Activated naive CD4-positive, alpha-beta T cell treated with anti-CD3 and anti-CD28 coated beads, Interleukin-2, amount 10 ng/mL, durations not matched to agents 7 days and 5 days (primary cell): ENCODE measurements around the gene CALML3.

Experiments
- CTCF ChIA-PET: fragments of 350-600 bp; sonication (Branson Sonifier 250); formaldehyde crosslinking; loops from one replicate; lab custom pipeline; 2021; ENCODE audit warnings: antibody characterized with exemption; lab: Charles Lee
- DNase-seq: peaks from one replicate; pipeline ENCODE4 v3.0.0-alpha.2; 2020
- H3K27ac Mint-ChIP-seq: one replicate; pipeline ENCODE4 v1.8.0; 2021; ENCODE audit warnings: mild to moderate bottlenecking, moderate library complexity, mixed read lengths
- H3K27me3 Mint-ChIP-seq: one replicate; pipeline ENCODE4 v1.8.0; 2021; ENCODE audit warnings: mild to moderate bottlenecking, mixed read lengths
- H3K36me3 Mint-ChIP-seq: one replicate; pipeline ENCODE4 v1.8.0; 2021; ENCODE audit warnings: mixed read lengths
- H3K4me1 Mint-ChIP-seq: one replicate; pipeline ENCODE4 v1.8.0; 2021; ENCODE audit warnings: mixed read lengths
- H3K4me3 Mint-ChIP-seq: one replicate; pipeline ENCODE4 v1.8.0; 2021; ENCODE audit warnings: mild to moderate bottlenecking, moderate library complexity, mixed read lengths
- H3K9me3 Mint-ChIP-seq: one replicate; pipeline ENCODE4 v1.8.0; 2021; ENCODE audit warnings: mixed read lengths

The CALML3 gene

GRCh38 chr10:5485948-5486852, 38.6 kb upstream of the CALML3 start:
- CTCF ChIA-PET = no interaction called here
- no peak overlapping the region for H3K4me3 Mint-ChIP-seq
- no peaks in the 10 kb centered on the region for H3K36me3 Mint-ChIP-seq
- no peaks in the 10 kb centered on the region for H3K9me3 Mint-ChIP-seq
- DNase-seq = no peak
- peaks cover 33% of the 10 kb centered on the region for H3K27me3 Mint-ChIP-seq
- no peak overlapping the region for H3K27ac Mint-ChIP-seq
- H3K4me1 Mint-ChIP-seq = no peaks in the 10 kb centered on the region

- H3K4me3 Mint-ChIP-seq = no peak overlapping the region
- no peaks in the 10 kb centered on the region for H3K4me1 Mint-ChIP-seq
- H3K27ac Mint-ChIP-seq = no peak overlapping the region
- H3K36me3 Mint-ChIP-seq = no peaks in the 10 kb centered on the region
- DNase-seq = no peak
- H3K27me3 Mint-ChIP-seq = peaks cover 35% of the 10 kb centered on the region
- no peaks in the 10 kb centered on the region for H3K9me3 Mint-ChIP-seq
- CTCF ChIA-PET = no interaction called here
These were observed 37.9 kb upstream of the CALML3 start for GRCh38 chr10:5486853-5487235.

DNA sequence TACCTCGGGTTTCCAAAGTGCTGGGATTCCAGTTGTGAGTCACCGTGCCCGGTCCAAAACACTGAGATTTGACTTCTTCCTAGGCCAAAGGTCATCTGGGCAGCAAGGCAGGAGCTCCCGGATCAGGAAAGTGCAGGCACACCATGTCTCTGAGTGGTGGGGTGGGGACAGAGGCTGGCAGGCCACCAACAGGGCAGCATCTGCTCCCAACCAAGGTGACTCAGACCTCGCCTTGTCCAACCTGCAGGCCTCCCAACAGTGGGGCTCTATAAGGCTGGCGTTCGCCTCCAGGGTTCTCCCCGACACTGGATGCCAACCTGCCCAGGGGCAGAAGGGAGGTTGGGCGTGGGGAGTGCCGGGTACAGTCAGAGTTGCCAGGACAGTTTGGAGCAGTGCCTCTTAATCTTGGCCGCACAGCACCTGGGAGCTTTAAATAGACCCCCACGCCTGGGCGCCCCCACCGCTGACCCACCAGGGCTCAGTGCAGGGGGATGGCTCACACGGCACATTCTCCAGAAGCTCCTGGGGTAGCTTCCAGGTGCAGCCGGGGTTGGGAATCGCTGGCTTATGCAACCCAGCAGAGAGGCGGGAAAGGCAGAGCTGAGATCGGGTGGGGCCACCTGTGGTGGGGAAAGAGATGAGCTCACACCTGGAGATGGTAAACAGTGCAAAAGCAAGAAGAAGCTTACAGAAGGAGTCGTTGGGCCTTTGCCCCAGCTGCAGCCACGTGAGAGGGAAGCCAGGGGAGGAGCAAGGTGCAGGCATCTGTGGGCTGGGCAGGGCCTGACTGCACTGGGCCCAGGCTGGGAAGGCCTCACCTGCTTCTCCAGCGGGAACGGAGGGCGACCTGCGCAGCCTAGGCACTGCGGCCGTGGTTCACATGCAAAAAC, 36.2 kb upstream of the CALML3 start:
- H3K4me3 Mint-ChIP-seq = no peak overlapping the region
- peaks cover 7% of the 10 kb centered on the region for H3K9me3 Mint-ChIP-seq
- H3K27ac Mint-ChIP-seq = no peak overlapping the region
- H3K36me3 Mint-ChIP-seq = no peaks in the 10 kb centered on the region
- no peaks in the 10 kb centered on the region for H3K4me1 Mint-ChIP-seq
- no peak for DNase-seq
- peaks cover 32% of the 10 kb centered on the region for H3K27me3 Mint-ChIP-seq
- CTCF ChIA-PET = interaction anchor here (0.5 kb wide), 1 partner anchor 1324 kb away, joined by 3 read pairs; no protein-coding TSS in a partner anchor

- peaks cover 7% of the 10 kb centered on the region for H3K9me3 Mint-ChIP-seq
- peaks cover 30% of the 10 kb centered on the region for H3K27me3 Mint-ChIP-seq
- H3K27ac Mint-ChIP-seq = no peak overlapping the region
- H3K4me1 Mint-ChIP-seq = no peaks in the 10 kb centered on the region
- CTCF ChIA-PET = no interaction called here
- H3K36me3 Mint-ChIP-seq = no peaks in the 10 kb centered on the region
- H3K4me3 Mint-ChIP-seq = no peak overlapping the region
- no peak for DNase-seq
These were observed 34.7 kb upstream of the CALML3 start for GRCh38 chr10:5490032-5490431.

DNA sequence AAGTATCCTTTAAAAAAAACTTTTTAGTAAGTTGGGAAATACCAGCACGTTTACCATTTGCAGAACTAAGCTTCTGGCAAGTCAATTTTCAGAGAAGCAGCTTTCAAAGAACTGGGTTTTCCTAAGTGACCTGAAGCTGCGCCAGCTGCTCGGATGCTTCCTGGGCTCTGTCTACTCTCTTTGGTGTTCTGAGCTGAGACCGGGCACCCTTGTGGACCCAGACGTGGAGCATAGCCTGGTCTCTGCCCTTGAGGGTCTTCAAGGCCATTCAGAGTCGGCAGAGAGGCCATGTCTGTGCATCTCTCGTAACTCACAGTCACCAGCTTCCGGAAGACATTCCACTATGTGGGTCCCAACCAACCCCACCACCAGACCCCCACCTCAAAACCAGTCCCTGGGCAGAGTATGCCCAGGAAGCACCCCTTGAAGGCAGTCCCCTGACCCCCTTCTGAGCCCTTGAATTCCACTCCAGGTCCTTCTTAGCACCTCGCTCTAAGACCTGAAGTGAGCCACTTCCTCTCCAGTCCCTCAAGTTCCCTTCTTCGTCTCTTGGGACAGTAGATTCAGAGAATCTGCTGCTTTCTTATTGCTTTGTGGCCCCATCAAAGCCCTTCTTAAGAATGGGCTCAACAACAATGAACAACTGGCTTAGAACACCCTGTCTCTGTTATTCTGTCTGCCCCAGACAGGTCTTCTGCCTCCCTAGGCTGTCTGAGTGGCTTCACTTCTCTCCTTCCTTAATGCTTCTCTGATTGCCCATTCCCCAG, 33.9 kb upstream of the CALML3 start:
- Mint-ChIP-seq H3K27ac (no peak overlapping the region), H3K4me1 (no peaks in the 10 kb centered on the region), H3K36me3 (no peaks in the 10 kb centered on the region), H3K27me3 (peaks cover 22% of the 10 kb centered on the region), H3K9me3 (peaks cover 7% of the 10 kb centered on the region), H3K4me3 (no peak overlapping the region)
- no peak for DNase-seq
- CTCF ChIA-PET = no interaction called here

- peaks cover 16% of the 10 kb centered on the region for H3K27me3 Mint-ChIP-seq
- H3K4me1 Mint-ChIP-seq = no peaks in the 10 kb centered on the region
- H3K4me3 Mint-ChIP-seq = no peak overlapping the region
- H3K36me3 Mint-ChIP-seq = no peaks in the 10 kb centered on the region
- H3K27ac Mint-ChIP-seq = no peak overlapping the region
- no peak for DNase-seq
- CTCF ChIA-PET = no interaction called here
- H3K9me3 Mint-ChIP-seq = peaks cover 7% of the 10 kb centered on the region
These were observed 33.3 kb upstream of the CALML3 start for GRCh38 chr10:5491477-5491876.

DNA sequence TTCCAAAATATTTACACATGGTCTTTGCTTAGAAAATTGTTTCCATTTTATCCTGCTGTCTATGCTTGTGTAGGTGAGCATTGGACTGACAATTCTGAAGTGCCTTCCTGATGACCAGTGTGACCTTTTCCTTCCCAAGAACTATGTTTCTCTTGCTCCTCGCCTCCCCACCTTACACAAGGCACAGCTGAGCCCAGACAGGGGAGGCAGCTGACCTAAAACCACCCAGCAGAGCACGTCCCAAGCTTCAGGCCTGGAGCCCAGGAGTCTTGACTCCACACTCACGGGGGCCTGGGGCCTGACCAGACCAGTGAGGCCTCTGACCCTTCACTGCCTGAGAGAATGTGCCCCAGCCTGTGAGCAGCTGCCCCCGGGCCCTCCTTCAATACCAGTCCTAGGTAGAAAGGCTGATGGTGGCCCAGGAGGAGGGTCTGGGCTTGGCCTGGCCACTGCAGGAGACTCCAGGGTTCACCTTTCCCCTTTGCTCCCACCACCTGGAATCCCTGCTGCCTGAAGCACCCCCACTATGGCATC, 32.4 kb upstream of the CALML3 start:
- Mint-ChIP-seq H3K27ac (no peak overlapping the region), H3K4me1 (no peaks in the 10 kb centered on the region), H3K4me3 (no peak overlapping the region), H3K36me3 (no peaks in the 10 kb centered on the region), H3K27me3 (peaks cover 9% of the 10 kb centered on the region), H3K9me3 (peaks cover 7% of the 10 kb centered on the region)
- CTCF ChIA-PET = no interaction called here
- no peak for DNase-seq

DNA sequence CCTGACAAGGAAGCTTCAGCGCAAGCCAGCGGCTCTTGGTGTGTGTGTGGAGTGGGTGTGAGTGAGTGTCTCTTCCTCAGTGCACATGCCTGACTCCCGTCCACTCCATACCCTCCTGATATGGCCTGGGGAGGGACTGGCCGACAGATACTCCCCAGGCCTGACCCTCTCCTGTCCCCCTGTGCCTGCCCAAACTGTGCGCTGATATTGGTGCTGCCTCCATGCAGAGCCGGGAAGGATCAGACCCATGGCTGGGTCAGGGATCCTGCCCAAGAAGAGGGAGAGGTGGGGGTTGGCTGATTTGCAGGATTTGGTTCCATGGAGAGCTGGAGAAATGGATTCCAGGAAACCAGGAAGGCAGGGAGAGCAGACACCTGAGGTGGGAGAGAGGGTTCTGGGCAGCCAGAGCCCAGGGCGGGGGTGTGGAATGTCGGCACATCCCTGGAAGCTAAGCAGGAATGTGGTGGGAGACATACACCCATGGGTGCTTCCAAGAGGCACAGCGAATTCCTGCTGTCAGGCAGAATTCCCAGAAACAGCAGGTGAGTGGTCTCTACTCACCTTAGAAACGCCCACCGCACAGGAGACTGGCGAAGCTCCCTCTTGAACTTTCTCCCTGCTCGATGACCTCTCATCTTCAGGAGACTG, 31.7 kb upstream of the CALML3 start:
- no peak for DNase-seq

DNA sequence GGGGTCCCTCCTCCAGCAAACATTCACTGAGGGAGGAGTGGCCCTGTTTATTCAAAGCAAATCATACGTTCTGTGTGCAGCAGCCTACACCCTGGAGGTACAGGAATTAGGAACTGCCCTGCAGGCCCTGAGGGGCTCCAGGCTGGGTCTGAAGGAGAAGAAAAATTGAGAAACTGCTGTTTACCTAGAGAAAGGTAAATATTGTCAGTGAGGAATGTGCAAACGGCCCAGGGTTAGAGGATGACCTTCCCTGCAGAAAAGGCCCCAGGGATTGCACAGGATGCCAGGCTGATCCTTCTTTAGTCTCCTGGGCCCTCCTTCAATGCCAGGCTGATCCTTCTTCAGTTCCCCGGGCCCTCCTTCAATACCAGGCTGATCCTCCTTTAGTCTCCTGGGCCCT, 31.1 kb upstream of the CALML3 start:
- peaks cover 9% of the 10 kb centered on the region for H3K27me3 Mint-ChIP-seq
- H3K4me1 Mint-ChIP-seq = no peaks in the 10 kb centered on the region
- no peak overlapping the region for H3K4me3 Mint-ChIP-seq
- H3K27ac Mint-ChIP-seq = no peak overlapping the region
- CTCF ChIA-PET = no interaction called here
- no peaks in the 10 kb centered on the region for H3K36me3 Mint-ChIP-seq
- DNase-seq = no peak
- H3K9me3 Mint-ChIP-seq = peaks cover 7% of the 10 kb centered on the region

More for the DNA sequence above, 31.7 kb upstream of the CALML3 start:
- H3K27me3 Mint-ChIP-seq = peaks cover 9% of the 10 kb centered on the region
- CTCF ChIA-PET = no interaction called here
- H3K4me3 Mint-ChIP-seq = no peak overlapping the region
- peaks cover 7% of the 10 kb centered on the region for H3K9me3 Mint-ChIP-seq
- H3K36me3 Mint-ChIP-seq = no peaks in the 10 kb centered on the region
- no peaks in the 10 kb centered on the region for H3K4me1 Mint-ChIP-seq
- no peak overlapping the region for H3K27ac Mint-ChIP-seq

DNA sequence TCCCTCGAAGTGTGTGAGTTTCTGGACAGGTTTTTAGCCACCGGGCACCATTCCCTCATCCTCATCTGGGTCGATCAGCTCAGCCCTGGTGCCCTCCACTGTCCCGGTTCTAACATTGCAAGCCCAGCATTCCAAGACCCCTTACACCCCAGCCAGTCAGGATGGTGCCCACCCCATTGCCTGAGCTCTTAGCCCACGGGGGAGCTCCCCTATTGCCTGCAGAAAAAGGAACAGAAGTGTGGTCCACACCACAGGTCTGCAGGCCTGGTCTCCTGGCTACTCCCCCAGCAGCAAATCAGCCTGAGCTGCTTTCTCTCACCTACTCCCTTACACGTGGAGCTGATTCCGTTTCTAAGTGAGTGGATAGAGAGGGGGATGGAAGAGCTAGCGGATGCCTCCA, 30.1 kb upstream of the CALML3 start:
- no peak for DNase-seq
- Mint-ChIP-seq H3K27me3 (peaks cover 9% of the 10 kb centered on the region), H3K4me3 (no peak overlapping the region), H3K27ac (no peak overlapping the region), H3K9me3 (peaks cover 7% of the 10 kb centered on the region), H3K36me3 (no peaks in the 10 kb centered on the region), H3K4me1 (no peaks in the 10 kb centered on the region)
- CTCF ChIA-PET = no interaction called here

GRCh38 chr10:5496261-5497250, 28.2 kb upstream of the CALML3 start:
- Mint-ChIP-seq H3K4me1 (no peaks in the 10 kb centered on the region), H3K4me3 (no peak overlapping the region), H3K9me3 (peaks cover 7% of the 10 kb centered on the region), H3K27me3 (peaks cover 12% of the 10 kb centered on the region), H3K27ac (no peak overlapping the region), H3K36me3 (no peaks in the 10 kb centered on the region)
- no peak for DNase-seq
- CTCF ChIA-PET = interaction anchor here (0.5 to 0.6 kb wide), 2 partner anchors 126 to 466 kb away, joined by 4 read pairs; no protein-coding TSS in a partner anchor

GRCh38 chr10:5497289-5497688, 27.5 kb upstream of the CALML3 start:
- Mint-ChIP-seq H3K4me1 (no peaks in the 10 kb centered on the region), H3K9me3 (peaks cover 3% of the 10 kb centered on the region), H3K4me3 (no peak overlapping the region), H3K36me3 (no peaks in the 10 kb centered on the region), H3K27me3 (peaks cover 17% of the 10 kb centered on the region), H3K27ac (no peak overlapping the region)
- CTCF ChIA-PET = no interaction called here
- DNase-seq = no peak
